ENCODE measurements around the gene NFIX.

The NFIX gene

DNA sequence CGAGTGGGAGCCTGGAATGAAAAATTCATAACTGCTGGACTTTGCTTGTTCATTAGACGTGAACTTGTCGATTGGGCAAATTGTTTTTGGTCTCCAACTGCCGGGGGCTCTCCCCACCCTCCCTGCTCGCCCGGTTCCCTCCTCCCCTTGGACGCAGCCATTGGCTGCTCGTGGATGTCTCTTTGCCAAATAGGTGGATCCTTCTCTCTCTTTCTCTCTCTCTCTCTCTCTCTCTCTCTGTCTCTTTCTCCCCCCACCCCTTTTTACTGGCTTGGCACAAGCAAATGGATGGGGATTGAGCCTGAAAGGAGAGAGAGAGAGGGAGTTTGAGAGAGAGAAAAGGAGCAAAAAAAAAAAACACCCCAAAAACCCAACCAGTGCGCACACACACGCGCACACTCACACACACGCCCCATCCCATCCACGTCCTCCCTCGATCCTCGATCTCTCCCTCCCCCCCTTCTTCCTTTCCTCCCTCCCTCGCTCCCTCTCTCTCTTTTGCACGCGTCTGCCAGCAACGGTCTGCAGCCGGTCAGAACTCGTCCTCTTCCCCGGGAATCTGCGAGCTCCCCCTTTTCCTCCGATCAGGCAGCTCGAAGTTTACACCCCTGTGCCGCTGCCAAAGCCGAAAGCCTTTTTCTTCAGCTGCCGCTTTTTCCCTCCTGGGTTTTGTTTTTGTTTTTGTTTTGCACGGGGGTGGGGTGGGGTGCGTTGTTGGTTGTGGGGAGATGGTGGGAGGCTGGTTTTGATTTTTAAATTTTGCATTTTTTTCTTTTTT lies 27.8 kb downstream of the NFIX start:
- DNase-seq (ENCODE audit: low read depth) = no peak

- no peak for DNase-seq (ENCODE audit: low read depth)
Observed at GRCh38 chr19:13023656-13024055, 28.4 kb downstream of the NFIX start.

GRCh38 chr19:13024126-13024950 lies 29.1 kb downstream of the NFIX start:
- DNase-seq (ENCODE audit: low read depth) = no peak

GRCh38 chr19:13024951-13025697 lies 29.8 kb downstream of the NFIX start:
- no peak for DNase-seq (ENCODE audit: low read depth)

DNA sequence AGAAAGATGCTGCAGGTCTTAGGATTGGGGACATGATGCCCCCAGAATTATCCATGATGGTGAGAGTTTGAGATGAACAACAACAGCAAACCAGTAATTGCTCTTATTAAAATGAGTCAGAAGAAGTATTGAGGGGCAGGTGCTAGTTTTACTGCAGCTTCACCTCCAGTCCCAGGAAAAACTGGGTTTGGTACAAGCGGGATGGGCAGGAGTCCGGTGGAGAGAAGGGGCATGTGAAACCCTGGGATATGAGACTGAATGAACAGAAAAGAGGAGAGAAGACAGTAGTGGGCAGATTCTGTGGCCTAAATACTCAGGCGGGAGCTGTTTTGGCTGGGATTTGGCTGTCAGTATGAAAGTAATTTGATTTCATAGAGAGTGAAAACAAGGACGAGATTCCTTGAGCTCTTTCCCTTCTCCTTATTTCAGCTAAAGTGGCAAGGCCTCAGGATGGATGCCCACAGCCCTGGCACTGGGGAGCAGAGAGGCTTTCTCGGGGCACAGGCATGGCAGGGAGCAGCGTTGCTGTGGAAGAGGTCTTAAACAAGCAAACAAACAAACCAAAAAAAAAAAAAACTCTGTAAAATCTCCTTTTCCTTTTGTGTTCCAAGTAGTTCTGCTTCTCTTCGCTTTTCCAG lies 30.7 kb downstream of the NFIX start:
- DNase-seq (ENCODE audit: low read depth) = no peak

- DNase-seq (ENCODE audit: low read depth) = no peak
Observed at GRCh38 chr19:13026462-13027370, 31.4 kb downstream of the NFIX start.

DNA sequence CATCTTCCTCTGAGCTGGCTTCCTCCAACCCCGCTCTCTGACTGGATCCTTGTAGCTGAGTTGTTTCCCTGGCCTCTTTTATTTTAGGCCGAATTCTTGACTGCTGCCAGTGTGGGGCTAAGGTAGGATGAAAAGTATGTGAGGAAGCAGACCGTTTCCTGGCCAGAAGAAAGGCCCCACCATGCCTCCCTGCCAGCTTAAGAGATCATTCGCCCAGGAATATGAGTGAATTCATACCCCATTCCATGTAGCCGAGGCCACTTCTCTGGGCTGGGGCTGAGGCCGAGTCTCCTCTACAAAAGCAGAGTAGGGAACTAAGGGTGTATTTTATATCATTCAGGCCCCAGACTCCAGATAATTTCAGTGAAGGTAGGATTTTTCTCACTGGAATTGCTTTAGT lies 32.3 kb downstream of the NFIX start:
- DNase-seq (ENCODE audit: low read depth) = no peak

DNA sequence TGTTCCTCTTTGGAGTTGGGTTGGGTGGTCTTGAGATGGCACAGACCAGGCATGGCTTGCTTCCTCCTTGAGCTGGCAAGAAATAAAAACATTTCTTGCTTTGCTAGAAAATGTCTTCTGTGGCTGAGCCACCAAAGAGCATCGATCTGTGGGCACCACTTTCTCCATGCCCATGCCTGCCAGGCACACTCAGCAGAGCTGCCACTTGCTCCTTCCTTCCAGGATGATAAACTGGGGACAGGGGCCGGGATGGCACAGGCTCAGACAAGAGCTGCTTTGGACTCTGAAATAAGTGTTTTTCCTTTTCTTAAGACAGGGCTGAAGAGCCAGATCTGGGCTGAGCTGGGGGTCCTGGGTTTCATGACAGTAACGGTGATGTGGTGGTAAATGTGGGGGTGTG lies 32.8 kb downstream of the NFIX start:
- no peak for DNase-seq (ENCODE audit: low read depth)

DNA sequence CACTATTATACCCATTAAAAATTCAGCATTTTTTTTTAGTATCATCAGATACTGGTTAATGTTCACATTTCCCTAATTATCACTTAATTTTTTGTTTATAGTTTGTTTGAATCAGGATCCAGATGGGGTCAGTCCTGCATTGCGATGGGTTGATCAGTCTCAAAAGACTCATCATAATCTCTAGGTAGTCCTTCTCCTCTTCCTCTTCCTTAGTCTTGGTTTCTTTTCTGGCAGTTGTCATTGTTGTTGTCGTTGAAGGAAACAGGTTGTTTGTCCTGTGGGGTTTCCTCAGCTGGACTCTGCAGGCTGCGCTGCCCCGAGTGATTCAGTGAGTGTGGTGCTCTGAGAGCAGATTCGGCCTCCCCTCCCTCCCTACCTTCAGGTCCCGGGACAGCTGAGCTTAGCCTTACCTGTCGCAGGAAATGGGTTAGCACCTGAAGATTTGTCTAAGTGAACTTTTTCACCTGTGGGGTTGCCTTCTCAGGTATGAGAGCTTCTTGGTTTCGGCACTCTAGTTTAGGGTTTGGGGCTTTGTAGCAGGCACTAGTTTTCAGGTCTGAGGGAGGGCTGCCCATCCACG lies 34.1 kb downstream of the NFIX start:
- no peak for DNase-seq (ENCODE audit: low read depth)

- DNase-seq (ENCODE audit: low read depth) = no peak
Observed at GRCh38 chr19:13029893-13030292, 34.6 kb downstream of the NFIX start.

- no peak for DNase-seq (ENCODE audit: low read depth)
Observed at GRCh38 chr19:13031917-13032623, 36.8 kb downstream of the NFIX start.

DNA sequence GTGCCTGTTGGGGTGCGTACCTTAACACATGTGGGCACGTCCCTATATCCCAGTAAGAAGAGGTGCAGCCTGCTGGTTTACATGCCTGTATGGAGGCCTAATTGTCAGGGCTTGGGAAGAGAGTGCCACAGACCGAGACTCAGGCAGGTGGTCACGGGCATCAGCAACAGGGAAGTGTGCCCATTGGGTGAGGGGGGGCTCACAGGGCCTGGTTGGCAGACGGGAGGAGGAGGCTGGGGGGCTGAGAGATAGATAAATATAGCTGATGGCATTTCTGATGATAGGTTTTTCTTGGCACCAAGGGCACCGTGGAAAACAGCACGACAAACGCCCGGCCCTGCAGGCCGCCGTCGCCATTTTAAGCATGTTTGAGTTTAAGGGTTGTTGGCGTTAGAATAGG lies 37.6 kb downstream of the NFIX start:
- DNase-seq (ENCODE audit: low read depth) = no peak

GRCh38 chr19:13033244-13033643 lies 38.0 kb downstream of the NFIX start:
- DNase-seq (ENCODE audit: low read depth) = no peak

GRCh38 chr19:13033819-13034611 lies 38.7 kb downstream of the NFIX start:
- no peak for DNase-seq (ENCODE audit: low read depth)

- no peak for DNase-seq (ENCODE audit: low read depth)
Observed at GRCh38 chr19:13034636-13035035, 39.4 kb downstream of the NFIX start.

- DNase-seq (ENCODE audit: low read depth) = no peak
Observed at GRCh38 chr19:13035820-13036365, 40.6 kb downstream of the NFIX start.

GRCh38 chr19:13036366-13036976 lies 41.2 kb downstream of the NFIX start:
- no peak for DNase-seq (ENCODE audit: low read depth)

GRCh38 chr19:13037161-13037560 lies 41.9 kb downstream of the NFIX start:
- no peak for DNase-seq (ENCODE audit: low read depth)

DNA sequence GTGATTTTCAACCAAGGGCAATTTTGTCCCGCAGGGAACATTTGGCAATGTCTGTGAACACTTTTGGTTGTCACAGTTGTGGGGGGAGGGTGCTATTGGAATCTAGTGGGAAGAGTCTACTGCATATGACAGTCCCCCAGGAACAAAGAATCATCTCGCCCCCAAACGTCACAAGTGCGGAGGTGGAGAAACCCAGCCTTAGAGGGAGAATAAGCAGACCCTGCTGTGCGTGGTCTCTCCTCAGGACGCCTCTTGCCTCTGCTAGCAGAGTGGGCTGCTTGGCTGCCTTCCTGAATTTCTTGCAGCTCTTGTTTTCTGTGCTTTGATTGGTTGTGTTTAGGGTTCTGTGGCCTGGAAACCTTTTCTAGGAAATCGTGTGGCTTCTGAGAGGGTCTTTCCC lies 42.5 kb downstream of the NFIX start:
- no peak for DNase-seq (ENCODE audit: low read depth)

Measured in activated T-helper 9 cell treated with anti-CD3 and anti-CD28 coated beads, Interleukin-2, amount 50 U/mL, for 16 hours (primary cell).